ENCODE measurements around the gene ARMC9.

ARMC9 gene

GRCh38 chr2:231422056-231422455, 223.6 kb downstream of the ARMC9 start:
- DNase-seq (ENCODE audit: low read depth), result no peak

DNA sequence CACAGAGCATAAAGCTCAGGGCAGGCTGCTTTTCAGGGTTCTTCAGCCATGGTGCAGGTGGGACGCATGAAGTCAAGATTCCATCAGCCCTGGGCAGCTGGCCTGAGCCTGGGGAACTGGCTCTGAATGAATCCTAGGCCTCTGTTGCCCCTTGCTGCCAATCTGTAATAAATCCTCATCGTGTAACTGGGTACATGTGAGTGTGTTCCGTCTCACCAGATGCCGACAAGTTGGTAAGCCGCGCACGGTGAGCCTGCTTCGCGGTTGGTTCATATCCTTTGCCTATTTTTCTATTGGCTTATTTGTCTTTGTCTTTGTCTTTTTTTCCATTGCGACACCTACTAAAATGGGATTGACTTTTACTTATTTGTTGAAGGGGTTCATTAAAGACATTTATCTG, 224.7 kb downstream of the ARMC9 start:
- DNase-seq (ENCODE audit: low read depth), result no peak
